GM18520 (cell line): ENCODE data around the gene SORL1.

Experiments used
- ATAC-seq: cut with Tn5 transposase; IDR thresholded peaks from one replicate; pipeline ENCODE4 v1.9.1; 2021; ENCODE audit not compliant: unreplicated experiment

SORL1 gene

DNA sequence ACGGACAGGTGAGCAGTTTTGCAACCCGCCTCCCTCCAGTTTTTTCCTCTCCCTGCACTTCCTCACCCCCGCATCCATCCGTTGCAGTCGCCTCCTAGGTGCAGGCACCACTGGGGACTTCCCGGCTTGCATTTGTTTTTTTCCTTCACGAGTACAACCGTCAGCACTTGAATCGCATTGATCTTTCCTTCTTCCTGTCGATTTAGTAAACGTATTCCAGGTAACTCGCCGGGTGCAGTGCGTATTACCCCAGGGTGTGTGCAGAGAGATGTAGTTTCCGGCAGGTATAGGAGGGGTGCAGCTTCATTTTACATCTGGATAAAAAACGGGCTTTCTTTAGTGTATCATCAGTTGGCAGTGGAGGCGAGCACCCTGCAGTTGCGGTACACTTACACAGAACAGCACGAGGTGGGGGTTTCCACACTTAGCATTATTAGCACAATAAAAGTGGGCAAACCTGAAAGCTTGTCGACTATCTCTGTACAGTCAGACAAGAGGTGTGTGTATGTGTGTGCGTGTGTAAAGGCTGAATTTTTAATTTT is 566 bp downstream of the SORL1 start, which contains the start of gene SORL1-AS1:
Gene SORL1-AS1 (minus strand): TSS at position 359 of the 542 bp plus-strand sequence.
- peak; percentile 17 for ATAC-seq

GRCh38 chr11:121453589-121454299 is 1.6 kb downstream of the SORL1 start:
- ATAC-seq, result no peak

DNA sequence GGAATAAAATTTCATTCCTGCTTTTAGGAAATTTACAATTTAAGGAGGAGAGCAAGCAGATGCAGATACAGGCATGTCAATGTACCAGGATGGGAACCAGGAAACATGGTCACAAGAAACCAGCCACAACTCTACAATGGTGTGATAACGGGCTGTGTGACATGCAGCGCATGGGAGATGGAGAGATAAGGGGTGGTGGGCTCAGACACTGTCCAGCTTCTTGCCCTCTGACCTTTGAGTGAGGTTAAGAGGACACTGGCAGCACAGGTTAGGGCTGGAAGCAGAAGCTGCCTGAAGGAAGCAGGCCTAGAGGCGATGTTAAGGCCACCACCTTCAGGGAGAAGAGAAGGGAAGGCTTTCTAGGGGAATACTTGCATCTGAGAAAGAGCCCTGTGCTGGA is 3.0 kb downstream of the SORL1 start:
- ATAC-seq, result no peak

- no peak for ATAC-seq
Measured at GRCh38 chr11:121456151-121456550, 4.0 kb downstream of the SORL1 start.

GRCh38 chr11:121456816-121457431 is 4.8 kb downstream of the SORL1 start:
- ATAC-seq, result no peak

GRCh38 chr11:121458551-121458950 is 6.4 kb downstream of the SORL1 start:
- ATAC-seq, result no peak

DNA sequence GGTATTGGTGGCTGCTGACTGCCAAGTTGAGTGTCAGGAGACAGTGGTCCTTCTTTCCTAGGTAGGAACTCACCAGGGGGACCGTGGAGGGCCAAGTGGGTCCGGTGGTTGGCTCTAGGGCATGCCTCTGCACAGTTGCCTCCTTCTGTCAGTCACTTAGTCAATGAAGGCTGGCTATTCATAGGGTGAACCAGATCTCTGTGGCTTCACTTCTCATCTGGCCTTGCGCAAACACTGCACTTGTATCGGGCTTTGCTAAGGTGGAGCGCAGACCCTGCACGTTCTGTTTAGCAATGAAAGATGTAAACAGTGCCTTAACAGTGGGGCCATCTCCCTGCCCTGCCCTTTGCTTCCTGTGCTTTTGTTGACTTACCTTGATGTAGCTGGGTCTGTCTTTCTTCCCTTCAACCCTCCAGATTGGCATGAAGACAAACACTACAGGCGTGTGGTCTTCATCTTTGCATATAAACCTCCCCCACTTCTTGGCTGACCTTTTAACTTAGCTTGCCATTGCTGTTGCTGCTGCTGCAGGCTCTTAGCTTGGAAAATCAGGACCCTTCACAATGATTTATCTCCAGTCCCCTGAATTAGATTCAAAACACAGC is 7.4 kb downstream of the SORL1 start:
- no peak for ATAC-seq

GRCh38 chr11:121460941-121461514 is 8.9 kb downstream of the SORL1 start:
- ATAC-seq, result no peak

- no peak for ATAC-seq
Measured at GRCh38 chr11:121461843-121462242, 9.7 kb downstream of the SORL1 start.

GRCh38 chr11:121463689-121464335 is 11.7 kb downstream of the SORL1 start:
- ATAC-seq, result no peak

DNA sequence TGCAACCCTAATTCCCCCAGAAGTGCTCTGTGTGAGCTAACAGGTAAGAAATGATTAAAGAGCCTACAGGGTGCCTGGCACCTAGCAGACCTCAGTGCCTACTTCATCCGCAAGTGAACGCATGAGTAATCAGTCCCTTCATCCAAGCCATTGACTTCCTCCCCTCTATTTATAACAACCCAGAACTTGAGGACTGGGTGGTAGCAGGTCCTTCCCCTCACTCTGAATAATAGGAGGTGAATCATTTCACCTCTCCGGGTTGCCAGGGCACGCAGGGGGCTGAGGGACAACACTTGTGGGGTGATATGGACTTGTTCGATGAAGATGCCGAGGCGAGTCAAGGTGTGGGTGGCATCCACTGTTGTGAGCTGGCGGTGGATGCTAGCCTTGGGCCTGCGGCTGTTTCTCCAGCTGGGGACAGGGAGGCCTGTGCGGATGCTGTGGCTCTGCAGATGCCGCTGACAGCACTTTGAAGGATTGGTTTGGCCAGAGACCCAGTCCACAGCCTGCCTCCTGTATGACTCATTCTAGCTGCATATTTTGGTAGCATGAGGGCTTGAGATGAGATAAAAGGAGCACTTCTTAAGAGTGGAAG is 12.3 kb downstream of the SORL1 start:
- peak; percentile 20 for ATAC-seq

- ATAC-seq, result no peak
Measured at GRCh38 chr11:121465709-121466062, 13.6 kb downstream of the SORL1 start.

DNA sequence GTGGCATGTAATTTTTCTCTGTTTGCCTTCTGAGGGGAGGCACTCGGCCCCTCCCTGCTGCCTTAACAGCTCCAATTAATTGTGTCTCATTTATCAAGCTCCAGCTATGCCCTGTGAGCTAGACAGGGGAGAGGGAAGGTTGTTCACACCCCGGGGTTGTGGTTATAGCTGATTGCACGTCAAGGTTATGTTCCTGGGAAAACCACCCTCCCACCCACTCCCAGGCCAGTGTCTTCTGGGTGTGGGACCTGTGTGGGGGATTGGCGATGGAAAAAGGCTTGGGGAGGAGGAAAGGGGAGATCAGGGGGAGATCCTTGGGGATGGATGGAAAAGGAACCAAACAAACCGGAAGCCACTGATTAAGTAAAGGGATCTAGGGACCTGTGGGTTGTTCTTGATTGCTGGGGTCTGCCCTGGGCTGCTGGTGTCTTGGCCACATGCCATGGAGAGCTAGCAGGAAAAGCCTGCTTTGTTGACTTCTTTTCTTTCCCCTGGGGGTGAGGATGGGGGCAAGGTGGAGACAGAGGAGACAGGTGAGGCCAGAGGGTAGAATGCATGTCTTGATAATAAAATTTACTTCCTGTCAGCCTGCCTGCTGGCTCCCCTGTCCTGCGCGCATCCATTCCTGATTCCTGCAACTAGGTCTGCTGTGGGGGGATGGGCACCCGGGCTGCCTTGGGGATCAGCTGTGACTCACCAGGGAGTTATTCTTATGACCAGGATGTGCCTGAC is 14.1 kb downstream of the SORL1 start:
- ATAC-seq, result no peak

DNA sequence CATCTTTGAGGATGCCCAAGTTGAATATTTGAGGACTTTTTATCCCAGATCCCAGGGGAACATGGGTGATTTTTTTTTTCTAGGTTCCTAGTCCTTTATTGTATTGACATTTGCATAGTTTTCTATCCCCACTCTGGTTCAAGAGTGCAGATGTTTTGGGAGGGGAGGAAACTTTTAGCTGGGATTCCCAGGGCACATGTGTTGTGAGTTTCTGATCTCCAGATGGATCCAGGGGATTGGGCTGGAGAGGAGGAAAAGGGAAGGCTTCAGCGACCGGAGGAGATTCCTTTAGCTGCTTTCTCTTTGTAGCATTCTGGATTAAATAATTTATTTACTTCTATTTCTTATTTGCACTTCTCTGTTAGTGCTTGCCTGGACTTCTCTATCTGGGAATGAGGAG is 15.4 kb downstream of the SORL1 start:
- no peak for ATAC-seq

DNA sequence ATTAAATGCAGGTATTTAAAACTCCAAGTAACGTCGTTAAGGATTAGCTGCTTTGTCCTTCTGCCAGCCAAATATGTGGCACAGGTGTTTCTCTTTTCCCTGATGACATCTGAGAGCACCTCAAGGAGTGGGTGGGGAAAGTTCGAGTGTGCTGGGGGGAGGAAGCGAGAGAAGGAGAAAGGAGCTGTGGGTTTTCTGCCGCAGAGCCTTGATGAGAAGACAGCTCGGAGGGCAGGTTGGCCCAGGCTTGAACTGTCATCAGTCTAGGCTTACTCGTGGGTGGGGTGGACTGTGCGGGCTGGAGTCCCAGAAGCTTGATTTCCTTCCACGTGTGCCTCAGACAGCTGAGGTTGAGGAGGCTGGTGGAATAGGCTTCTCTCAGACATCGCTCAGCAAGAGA is 15.9 kb downstream of the SORL1 start:
- peak; percentile 35 for ATAC-seq

DNA sequence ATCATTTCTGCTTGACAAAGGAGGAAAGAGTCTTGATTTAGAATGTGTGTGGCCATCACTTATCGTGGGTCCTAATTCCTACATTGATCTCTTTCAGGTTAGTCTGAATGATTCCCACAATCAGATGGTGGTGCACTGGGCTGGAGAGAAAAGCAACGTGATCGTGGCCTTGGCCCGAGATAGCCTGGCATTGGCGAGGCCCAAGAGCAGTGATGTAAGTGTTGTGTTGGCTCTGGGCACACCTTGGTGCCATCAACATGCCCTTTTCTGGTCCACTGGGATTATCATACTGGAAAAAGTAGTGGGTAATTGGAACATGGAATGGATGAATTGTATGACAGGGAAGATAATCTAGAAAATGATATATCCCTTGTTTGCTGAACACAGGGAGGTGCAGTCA is 17.8 kb downstream of the SORL1 start:
- no peak for ATAC-seq

DNA sequence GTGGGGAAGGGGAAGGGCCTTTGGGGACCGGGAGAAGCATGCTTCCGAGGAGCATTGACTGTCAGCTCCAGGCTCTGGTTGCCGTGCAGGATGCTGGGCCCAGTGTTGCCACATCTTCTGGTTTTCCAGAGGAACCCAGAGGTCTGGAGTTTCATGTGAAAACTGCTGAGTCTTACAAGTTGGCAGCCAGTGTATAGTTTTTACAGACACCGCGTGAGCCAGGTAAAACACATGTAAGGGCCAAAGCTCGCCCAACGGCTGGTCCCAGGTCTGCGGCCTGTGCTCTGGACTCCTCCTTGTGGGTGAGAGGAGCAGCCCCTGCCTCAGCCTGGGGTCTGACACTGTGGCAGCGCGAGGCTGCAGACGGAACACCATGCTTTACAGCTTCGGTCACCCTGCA is 19.1 kb downstream of the SORL1 start:
- ATAC-seq, result no peak

DNA sequence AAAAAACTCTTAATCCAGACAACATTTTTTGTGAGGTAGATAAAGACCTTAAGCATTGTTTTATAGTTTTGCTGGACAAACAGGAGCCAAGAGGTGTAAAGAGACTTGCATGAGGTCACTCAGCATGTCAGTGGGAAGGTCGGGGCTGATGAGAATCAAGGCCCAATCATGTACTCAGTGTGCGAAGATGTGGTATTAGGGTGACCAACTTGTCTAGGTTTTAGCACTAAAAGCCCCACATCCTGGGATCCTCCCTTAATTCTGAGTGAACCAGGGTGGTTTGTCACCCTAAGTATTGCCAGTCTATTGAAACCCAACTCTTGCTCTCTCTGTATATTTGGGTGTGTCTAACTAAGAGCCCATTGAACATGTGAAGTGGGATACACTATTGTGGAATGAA is 20.2 kb downstream of the SORL1 start:
- ATAC-seq, result no peak

DNA sequence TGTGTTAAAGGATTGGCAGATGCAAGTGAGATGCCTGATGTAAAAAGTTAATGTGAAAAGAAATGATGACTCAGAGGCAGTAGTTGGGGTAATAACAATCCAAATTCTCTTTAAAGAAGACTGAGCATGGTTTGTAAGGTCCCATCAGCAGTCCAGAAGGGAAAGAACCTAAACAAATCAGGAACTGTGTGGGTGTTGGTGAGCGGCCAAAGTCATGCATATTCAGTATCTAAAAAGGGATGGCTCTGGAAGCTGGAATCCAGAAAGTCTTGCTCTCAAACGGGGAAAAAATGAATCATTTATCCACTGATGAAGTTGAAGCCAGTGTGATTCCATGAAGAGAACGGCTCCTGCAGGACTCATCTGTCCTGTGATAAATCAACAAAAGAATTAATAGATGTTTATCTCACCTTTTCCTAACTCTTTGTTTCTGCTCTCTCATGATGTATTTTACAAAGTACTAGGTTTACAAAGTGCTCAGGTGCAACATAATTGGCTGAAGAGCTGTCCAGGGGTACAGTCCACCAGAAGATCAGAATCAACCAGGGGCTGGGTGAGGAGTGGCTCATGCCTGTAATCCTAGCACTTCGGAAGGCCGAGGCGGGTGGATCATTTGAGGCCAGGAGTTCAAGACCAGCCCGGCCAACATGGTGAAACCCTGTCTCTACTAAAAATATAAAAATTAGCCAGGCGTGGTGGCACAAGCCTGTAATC is 21.1 kb downstream of the SORL1 start:
- no peak for ATAC-seq

- ATAC-seq, result no peak
Measured at GRCh38 chr11:121474680-121475079, 22.6 kb downstream of the SORL1 start.
